GM18505 (cell line): Measurements from ENCODE around the gene ZMYND8.
"Not testable (repeated sequence)": the region's sequence is repeated elsewhere in the genome, so short reads cannot be mapped to it uniquely, and the experiment has no call there.

Experiments
- ATAC-seq: cut with Tn5 transposase; IDR thresholded peaks from one replicate; pipeline ENCODE4 v1.9.1; 2021; ENCODE audit not compliant: unreplicated experiment
- POLR2A ChIP-seq: IDR thresholded peaks from 4 replicates; pipeline ENCODE4 v1.6.1; 2011; ENCODE audit warnings: borderline replicate concordance; ENCODE audit not compliant: insufficient read depth, insufficient read length; ENCODE audit errors: extremely low read depth

ZMYND8 gene

GRCh38 chr20:47278907-47279348 lies 77.6 kb downstream of the ZMYND8 start:
- ATAC-seq: no peak

DNA sequence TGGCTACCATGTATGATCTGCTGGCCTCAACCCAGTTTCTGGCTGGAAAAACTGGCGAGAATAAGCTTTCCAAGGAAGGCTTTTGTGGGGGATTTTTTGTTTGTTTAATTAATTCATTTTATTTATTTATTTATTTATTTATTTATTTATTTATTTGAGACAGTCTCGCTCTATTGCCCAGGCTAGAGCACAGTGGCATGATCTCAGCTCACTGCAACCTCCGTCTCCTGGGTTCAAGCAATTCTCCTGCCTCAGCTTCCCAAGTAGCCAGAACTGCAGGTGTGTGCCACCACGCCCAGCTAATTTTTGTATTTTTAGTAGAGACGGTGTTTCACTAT lies 79.0 kb downstream of the ZMYND8 start:
- not testable (repeated sequence) for ATAC-seq

More at GRCh38 chr20:47278907-47279348, 77.6 kb downstream of the ZMYND8 start:
- TF ChIP-seq POLR2A: no peak

DNA sequence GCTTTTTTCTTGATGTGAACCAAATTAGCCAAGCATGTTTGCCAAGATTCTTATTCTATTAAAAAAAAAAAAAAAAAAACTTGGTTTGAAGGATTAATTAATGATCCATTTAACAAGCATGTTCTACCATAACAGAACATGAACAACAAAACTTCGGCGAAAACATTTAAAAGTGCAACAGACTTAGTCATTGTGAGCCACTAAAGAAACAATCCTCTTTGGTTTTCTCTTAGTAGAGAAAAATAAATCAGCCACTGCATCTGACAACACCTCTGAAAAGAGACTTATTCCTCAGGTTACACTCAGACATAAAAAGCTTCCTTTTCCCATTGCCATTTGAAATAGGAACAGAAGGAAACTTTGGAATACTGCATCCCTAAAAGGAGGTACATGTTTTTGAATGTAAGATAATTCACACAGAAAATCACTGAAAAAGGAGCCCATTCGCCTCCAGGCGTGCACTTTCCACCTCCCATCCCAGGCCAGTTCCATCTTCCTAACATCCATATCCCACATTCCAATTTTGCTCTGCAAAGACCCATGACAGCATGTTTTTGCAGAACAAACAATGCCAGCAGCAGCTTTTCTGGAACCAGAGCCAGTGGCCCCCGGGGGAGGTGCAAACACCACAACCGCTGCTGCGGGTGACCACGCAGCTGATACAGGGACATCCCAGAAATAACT lies 79.5 kb downstream of the ZMYND8 start:
- no peak for TF ChIP-seq POLR2A

DNA sequence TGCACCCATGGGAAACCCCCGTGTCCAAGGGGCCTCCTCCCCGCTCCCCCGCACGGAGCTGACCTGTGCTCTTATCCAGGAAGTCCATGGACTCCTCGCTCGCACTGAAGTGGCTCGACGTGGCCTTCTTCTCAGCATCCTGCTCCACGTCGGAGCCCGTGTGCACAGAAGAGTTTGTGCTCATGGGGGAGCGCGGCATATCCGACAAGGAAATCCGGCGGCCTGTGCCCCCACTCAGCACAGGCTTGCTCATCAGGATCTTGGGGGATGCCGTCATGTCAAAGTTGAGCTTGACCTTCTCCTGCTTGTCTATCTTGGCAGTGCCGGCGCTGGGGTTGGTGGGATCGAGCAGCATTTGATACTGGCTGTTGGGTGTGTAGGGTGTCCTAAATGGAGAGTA lies 80.2 kb downstream of the ZMYND8 start:
- no peak for ATAC-seq
- no peak for TF ChIP-seq POLR2A

More for the DNA sequence above, 79.5 kb downstream of the ZMYND8 start:
- no peak for ATAC-seq

- no peak for ATAC-seq
- TF ChIP-seq POLR2A: no peak
Observed at GRCh38 chr20:47275548-47275947, 81.0 kb downstream of the ZMYND8 start.

DNA sequence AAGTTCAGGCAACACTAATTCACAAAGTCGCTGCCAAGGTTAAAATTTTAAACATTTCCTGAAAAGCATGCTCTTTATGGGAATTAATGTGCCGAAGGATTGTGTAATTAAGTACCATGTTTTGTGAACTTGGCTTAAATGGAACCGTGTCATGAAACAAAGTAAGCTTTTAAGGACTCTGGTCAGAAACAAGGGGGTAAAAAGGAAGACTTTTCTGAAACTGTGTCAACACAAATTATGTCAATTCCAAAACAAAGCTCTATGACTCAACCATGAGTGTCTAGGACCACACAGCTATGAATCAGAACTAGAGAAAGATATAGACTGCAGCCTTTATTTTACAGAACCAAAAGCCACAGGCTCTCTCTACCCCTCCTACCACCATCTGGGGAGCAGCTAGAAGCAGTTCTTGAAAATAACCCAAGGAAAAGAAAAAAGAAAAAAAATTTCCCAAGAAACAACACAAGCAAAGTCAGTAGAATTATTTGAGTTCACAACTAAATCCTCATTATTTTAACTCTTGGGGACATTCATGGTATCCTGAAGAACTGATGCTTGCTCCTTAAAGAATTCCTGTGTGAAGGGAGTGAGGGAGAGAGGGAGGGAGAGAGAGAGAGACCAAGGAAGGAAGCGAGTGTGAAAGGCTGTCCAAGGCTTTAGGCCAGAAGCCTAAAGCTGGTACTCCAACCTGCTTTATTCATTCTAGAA lies 81.9 kb downstream of the ZMYND8 start:
- ATAC-seq: peak; percentile 85

DNA sequence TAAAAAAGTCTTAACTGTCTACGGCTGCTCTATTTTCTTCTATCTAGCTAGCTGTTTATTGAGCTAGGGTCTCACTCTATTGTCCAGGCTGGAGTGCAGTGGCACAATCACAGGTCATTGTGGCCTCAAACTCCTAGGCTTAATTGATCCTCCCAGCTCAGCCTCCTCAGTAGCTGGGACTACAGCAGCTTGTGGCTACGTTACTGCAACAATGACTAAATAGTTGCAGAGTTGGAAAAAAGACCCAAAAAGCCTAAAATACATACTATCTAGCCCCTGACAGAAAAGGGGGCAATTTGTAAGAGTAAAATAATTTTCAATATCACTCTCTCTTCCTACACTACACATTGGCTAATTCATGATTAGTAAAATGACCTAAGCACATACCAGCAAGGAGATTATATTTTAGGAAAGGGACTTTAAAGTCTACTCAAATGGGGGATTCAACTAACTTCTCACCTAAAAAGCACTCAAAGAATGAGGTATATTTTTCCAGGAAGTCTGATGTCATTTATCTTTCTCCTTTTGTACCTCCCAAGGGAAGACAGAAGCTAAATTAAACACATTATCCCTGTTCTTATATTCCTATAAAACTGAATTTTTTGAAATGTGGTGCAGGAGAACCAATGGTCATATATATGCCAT lies 82.8 kb downstream of the ZMYND8 start:
- TF ChIP-seq POLR2A: no peak
- no peak for ATAC-seq

More for the DNA sequence above, 81.9 kb downstream of the ZMYND8 start:
- TF ChIP-seq POLR2A: no peak

- no peak for TF ChIP-seq POLR2A
- no peak for ATAC-seq
Observed at GRCh38 chr20:47272893-47273590, 83.5 kb downstream of the ZMYND8 start.

GRCh38 chr20:47271046-47271615 lies 85.4 kb downstream of the ZMYND8 start:
- no peak for ATAC-seq
- TF ChIP-seq POLR2A: no peak

DNA sequence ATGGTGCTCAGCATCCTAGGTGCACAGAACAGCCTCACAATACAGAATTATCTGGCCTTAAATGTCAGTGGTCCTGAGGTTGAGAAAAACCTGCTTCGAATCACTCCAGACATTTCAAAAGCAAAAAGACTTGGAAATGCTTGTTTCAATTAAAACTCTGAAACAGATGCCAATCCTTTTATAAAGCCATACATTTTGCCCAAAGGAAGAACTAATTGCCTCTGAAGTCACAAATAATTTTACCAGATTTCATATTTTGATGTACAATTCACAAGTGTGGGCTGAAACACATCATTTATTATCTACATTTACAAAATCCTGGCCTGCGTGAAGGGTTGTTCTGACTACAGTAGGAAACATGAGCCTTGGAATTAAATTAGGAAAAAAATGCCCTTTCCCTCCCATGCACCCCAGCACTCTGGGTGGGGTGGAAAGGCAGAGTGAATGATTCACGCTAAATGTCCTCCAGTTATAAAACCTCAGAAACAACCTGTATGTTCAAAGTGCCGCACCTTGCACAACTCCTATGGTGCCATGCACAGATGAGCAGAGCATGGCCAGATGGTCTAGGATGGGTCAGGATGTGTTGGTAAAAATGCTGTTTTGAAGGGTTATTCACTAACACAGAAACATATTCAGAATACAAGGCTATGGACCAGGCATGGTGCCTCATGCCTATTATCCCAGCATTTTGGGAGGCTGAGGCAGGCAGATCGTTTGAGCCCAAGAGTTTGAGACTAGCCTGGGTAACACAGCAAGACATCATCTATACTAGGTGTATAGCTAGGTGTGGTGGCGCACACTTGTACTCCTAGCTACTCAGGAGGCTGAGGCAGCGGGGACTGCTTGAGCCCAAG lies 87.0 kb downstream of the ZMYND8 start:
- no peak for TF ChIP-seq POLR2A
- ATAC-seq: no peak

- TF ChIP-seq POLR2A: no peak
- no peak for ATAC-seq
Observed at GRCh38 chr20:47267621-47268020, 88.9 kb downstream of the ZMYND8 start.

- no peak for ATAC-seq
- no peak for TF ChIP-seq POLR2A
Observed at GRCh38 chr20:47266847-47267515, 89.5 kb downstream of the ZMYND8 start.

GRCh38 chr20:47265984-47266383 lies 90.5 kb downstream of the ZMYND8 start:
- ATAC-seq: no peak
- TF ChIP-seq POLR2A: no peak
